Osteocyte (in vitro differentiated cells): Measurements from ENCODE around the gene VDR. TPM values are rescaled to one million over a fixed set of nuclear protein-coding genes. Genes with fewer than 3 reads are reported as not detected.

Experiments used
- DNase-seq: peaks from one replicate; pipeline ENCODE4 v3.0.0; 2021; ENCODE audit warnings: mixed read lengths; ENCODE audit not compliant: unreplicated experiment; ENCODE audit errors: extremely low spot score
- H3K27ac Mint-ChIP-seq: one replicate; pipeline ENCODE4 v1.8.0; 2021; ENCODE audit warnings: mild to moderate bottlenecking, mixed read lengths; ENCODE audit not compliant: unreplicated experiment
- H3K27me3 Mint-ChIP-seq: one replicate; pipeline ENCODE4 v1.8.0; 2021; ENCODE audit warnings: mixed read lengths; ENCODE audit not compliant: unreplicated experiment
- H3K36me3 Mint-ChIP-seq: one replicate; pipeline ENCODE4 v1.8.0; 2021; ENCODE audit warnings: mixed read lengths; ENCODE audit not compliant: unreplicated experiment
- H3K4me1 Mint-ChIP-seq: one replicate; pipeline ENCODE4 v1.8.0; 2021; ENCODE audit warnings: mixed read lengths; ENCODE audit not compliant: unreplicated experiment
- H3K4me3 Mint-ChIP-seq: one replicate; pipeline ENCODE4 v1.8.0; 2021; ENCODE audit warnings: mild to moderate bottlenecking, moderate library complexity, mixed read lengths; ENCODE audit not compliant: unreplicated experiment
- H3K9me3 Mint-ChIP-seq: one replicate; pipeline ENCODE4 v1.8.0; 2021; ENCODE audit warnings: mixed read lengths; ENCODE audit not compliant: unreplicated experiment
- CTCF ChIP-seq: fragments of 200-600 bp; sonication (generic); IDR thresholded peaks from 2 replicates; pipeline ENCODE4 v1.5.0; 2021; ENCODE audit warnings: antibody characterized with exemption, mild to moderate bottlenecking, moderate library complexity
- total RNA-seq: library from RNA; stranded (reverse); gene quantifications from 2 replicates; pipeline ENCODE4 v1.2.1, GENCODE V29; 2021

Gene VDR
- total RNA-seq, 1 donor from 2014 or later = 2.7 TPM

- H3K4me1 Mint-ChIP-seq = peaks cover 5% of the 10 kb centered on the region
- no peak overlapping the region for H3K27ac Mint-ChIP-seq
- no peak for TF ChIP-seq CTCF
- H3K36me3 Mint-ChIP-seq = no peaks in the 10 kb centered on the region
- no peak for DNase-seq
- H3K4me3 Mint-ChIP-seq = no peak overlapping the region
- H3K9me3 Mint-ChIP-seq = no peaks in the 10 kb centered on the region
- H3K27me3 Mint-ChIP-seq = no peaks in the 10 kb centered on the region
These were observed 40.1 kb downstream of the VDR start for GRCh38 chr12:47864646-47865235.

GRCh38 chr12:47863985-47864384 is 40.8 kb downstream of the VDR start:
- no peaks in the 10 kb centered on the region for H3K9me3 Mint-ChIP-seq
- H3K27ac Mint-ChIP-seq = no peak overlapping the region
- H3K4me3 Mint-ChIP-seq = no peak overlapping the region
- no peak for DNase-seq
- H3K27me3 Mint-ChIP-seq = no peaks in the 10 kb centered on the region
- no peaks in the 10 kb centered on the region for H3K36me3 Mint-ChIP-seq
- TF ChIP-seq CTCF = no peak
- peaks cover 5% of the 10 kb centered on the region for H3K4me1 Mint-ChIP-seq

- Mint-ChIP-seq H3K36me3 (no peaks in the 10 kb centered on the region), H3K4me1 (peaks cover 5% of the 10 kb centered on the region), H3K27me3 (no peaks in the 10 kb centered on the region), H3K4me3 (no peak overlapping the region), H3K9me3 (no peaks in the 10 kb centered on the region), H3K27ac (no peak overlapping the region)
- no peak for DNase-seq
- TF ChIP-seq CTCF = no peak
These were observed 41.3 kb downstream of the VDR start for GRCh38 chr12:47863467-47863866.

- Mint-ChIP-seq H3K4me1 (peaks cover 3% of the 10 kb centered on the region), H3K4me3 (no peak overlapping the region), H3K9me3 (no peaks in the 10 kb centered on the region), H3K27me3 (no peaks in the 10 kb centered on the region), H3K36me3 (no peaks in the 10 kb centered on the region), H3K27ac (no peak overlapping the region)
- TF ChIP-seq CTCF = no peak
- no peak for DNase-seq
These were observed 41.9 kb downstream of the VDR start for GRCh38 chr12:47862881-47863280.

GRCh38 chr12:47862167-47862750 is 42.5 kb downstream of the VDR start:
- Mint-ChIP-seq H3K27ac (no peak overlapping the region), H3K9me3 (no peaks in the 10 kb centered on the region), H3K36me3 (no peaks in the 10 kb centered on the region), H3K4me3 (no peak overlapping the region), H3K27me3 (no peaks in the 10 kb centered on the region), H3K4me1 (no peaks in the 10 kb centered on the region)
- no peak for DNase-seq
- no peak for TF ChIP-seq CTCF
